HL-60 (cell line): ENCODE data around the gene CMIP.

Experiments
- GABPA ChIP-seq: IDR thresholded peaks from 2 replicates; pipeline ENCODE4 v1.6.1; 2012; ENCODE audit warnings: low read depth
- POLR2AphosphoS5 ChIP-seq: IDR thresholded peaks from 2 replicates; pipeline ENCODE4 v1.6.1; 2012; ENCODE audit warnings: low read depth
- SPI1 ChIP-seq: IDR thresholded peaks from 2 replicates; pipeline ENCODE4 v1.6.1; 2012; ENCODE audit warnings: low read depth, mild to moderate bottlenecking, borderline replicate concordance
- TF ChIP-seq, protein P1 (sequence below): IDR thresholded peaks from one replicate; pipeline ENCODE4 v1.5.1; 2011; ENCODE audit warnings: low read length, control low read depth, inconsistent platforms; ENCODE audit not compliant: insufficient read depth
- TF ChIP-seq, protein P2 (sequence below): IDR thresholded peaks from 2 replicates; pipeline ENCODE4 v1.6.1; 2012; ENCODE audit warnings: low read depth; ENCODE audit not compliant: insufficient replicate concordance

DNA sequence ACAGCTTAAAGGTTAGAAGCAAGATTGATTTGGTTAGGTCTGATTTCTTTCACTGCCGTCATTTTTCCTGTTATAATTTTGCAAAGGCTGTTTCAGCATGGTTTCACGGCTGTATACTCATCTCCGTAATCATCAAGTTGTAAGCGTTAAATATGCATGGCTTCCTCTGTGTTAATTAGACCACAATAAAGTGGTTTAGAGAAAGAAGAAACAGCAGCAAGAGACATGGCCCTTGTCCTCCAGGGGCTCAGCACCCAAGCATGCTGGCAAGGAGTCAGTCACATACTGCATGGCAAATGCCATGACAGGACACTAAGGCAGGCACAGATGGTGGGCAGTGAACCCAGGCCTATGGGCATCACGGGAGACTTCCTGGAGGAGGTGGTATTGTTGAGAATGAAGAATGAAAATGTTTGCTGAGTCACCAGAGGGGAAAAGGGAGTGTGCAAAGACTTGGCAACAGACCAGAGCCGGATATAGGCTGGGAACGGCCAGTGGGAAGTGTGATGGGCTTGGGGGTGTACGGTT lies 273.1 kb downstream of the CMIP start:
- TF ChIP-seq, protein P1, sequence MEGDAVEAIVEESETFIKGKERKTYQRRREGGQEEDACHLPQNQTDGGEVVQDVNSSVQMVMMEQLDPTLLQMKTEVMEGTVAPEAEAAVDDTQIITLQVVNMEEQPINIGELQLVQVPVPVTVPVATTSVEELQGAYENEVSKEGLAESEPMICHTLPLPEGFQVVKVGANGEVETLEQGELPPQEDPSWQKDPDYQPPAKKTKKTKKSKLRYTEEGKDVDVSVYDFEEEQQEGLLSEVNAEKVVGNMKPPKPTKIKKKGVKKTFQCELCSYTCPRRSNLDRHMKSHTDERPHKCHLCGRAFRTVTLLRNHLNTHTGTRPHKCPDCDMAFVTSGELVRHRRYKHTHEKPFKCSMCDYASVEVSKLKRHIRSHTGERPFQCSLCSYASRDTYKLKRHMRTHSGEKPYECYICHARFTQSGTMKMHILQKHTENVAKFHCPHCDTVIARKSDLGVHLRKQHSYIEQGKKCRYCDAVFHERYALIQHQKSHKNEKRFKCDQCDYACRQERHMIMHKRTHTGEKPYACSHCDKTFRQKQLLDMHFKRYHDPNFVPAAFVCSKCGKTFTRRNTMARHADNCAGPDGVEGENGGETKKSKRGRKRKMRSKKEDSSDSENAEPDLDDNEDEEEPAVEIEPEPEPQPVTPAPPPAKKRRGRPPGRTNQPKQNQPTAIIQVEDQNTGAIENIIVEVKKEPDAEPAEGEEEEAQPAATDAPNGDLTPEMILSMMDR, result no peak
- TF ChIP-seq POLR2AphosphoS5 (no peak), GABPA (no peak), SPI1 (no peak)
- TF ChIP-seq, protein P2, sequence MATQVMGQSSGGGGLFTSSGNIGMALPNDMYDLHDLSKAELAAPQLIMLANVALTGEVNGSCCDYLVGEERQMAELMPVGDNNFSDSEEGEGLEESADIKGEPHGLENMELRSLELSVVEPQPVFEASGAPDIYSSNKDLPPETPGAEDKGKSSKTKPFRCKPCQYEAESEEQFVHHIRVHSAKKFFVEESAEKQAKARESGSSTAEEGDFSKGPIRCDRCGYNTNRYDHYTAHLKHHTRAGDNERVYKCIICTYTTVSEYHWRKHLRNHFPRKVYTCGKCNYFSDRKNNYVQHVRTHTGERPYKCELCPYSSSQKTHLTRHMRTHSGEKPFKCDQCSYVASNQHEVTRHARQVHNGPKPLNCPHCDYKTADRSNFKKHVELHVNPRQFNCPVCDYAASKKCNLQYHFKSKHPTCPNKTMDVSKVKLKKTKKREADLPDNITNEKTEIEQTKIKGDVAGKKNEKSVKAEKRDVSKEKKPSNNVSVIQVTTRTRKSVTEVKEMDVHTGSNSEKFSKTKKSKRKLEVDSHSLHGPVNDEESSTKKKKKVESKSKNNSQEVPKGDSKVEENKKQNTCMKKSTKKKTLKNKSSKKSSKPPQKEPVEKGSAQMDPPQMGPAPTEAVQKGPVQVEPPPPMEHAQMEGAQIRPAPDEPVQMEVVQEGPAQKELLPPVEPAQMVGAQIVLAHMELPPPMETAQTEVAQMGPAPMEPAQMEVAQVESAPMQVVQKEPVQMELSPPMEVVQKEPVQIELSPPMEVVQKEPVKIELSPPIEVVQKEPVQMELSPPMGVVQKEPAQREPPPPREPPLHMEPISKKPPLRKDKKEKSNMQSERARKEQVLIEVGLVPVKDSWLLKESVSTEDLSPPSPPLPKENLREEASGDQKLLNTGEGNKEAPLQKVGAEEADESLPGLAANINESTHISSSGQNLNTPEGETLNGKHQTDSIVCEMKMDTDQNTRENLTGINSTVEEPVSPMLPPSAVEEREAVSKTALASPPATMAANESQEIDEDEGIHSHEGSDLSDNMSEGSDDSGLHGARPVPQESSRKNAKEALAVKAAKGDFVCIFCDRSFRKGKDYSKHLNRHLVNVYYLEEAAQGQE, result no peak
